Endothelial cell of umbilical vein (primary cell): ENCODE measurements around the gene ALX1.

Source experiments
- CTCF ChIP-seq, 2 donors: IDR thresholded peaks; 1 replicate in 1 of 2; 2 replicates in 1 of 2; pipeline ENCODE4 v1.5.1; 2011; ENCODE audit warnings: low read length in 2 of 2, mild to moderate bottlenecking in 2 of 2, moderate library complexity in 2 of 2, control low read depth in 1 of 2, inconsistent platforms in 1 of 2, low read depth in 1 of 2; ENCODE audit not compliant: insufficient read depth in 1 of 2; ENCODE audit errors: extremely low read depth in 1 of 2
- EZH2 ChIP-seq: IDR thresholded peaks from 2 replicates; pipeline ENCODE4 v1.6.1; 2012; ENCODE audit warnings: borderline replicate concordance, low read depth, mild to moderate bottlenecking, moderate library complexity, low read length, inconsistent platforms; ENCODE audit not compliant: severe bottlenecking
- FOS ChIP-seq: IDR thresholded peaks from 2 replicates; pipeline ENCODE4 v1.6.1; 2011; ENCODE audit warnings: mild to moderate bottlenecking, low read length, moderate library complexity, borderline replicate concordance; ENCODE audit not compliant: insufficient read depth
- JUN ChIP-seq: IDR thresholded peaks from 2 replicates; pipeline ENCODE4 v1.6.1; 2011; ENCODE audit warnings: borderline replicate concordance, low read depth; ENCODE audit not compliant: insufficient read length, insufficient read depth
- MYC ChIP-seq: IDR thresholded peaks from one replicate; pipeline ENCODE4 v1.6.1; 2011; ENCODE audit warnings: mild to moderate bottlenecking, low read depth, low read length
- POLR2A ChIP-seq: IDR thresholded peaks from 2 replicates; pipeline ENCODE4 v1.6.1; 2012; ENCODE audit warnings: low read depth, mild to moderate bottlenecking, control low read depth, low read length
- POLR2AphosphoS5 ChIP-seq: IDR thresholded peaks from 2 replicates; pipeline ENCODE4 v1.6.1; 2012; ENCODE audit warnings: low read depth, mild to moderate bottlenecking, control low read depth, low read length, moderate library complexity; ENCODE audit not compliant: insufficient read depth
- TF ChIP-seq, protein P1 (sequence below): IDR thresholded peaks from 2 replicates; pipeline ENCODE4 v1.6.1; 2011; ENCODE audit not compliant: insufficient read depth, insufficient read length

DNA sequence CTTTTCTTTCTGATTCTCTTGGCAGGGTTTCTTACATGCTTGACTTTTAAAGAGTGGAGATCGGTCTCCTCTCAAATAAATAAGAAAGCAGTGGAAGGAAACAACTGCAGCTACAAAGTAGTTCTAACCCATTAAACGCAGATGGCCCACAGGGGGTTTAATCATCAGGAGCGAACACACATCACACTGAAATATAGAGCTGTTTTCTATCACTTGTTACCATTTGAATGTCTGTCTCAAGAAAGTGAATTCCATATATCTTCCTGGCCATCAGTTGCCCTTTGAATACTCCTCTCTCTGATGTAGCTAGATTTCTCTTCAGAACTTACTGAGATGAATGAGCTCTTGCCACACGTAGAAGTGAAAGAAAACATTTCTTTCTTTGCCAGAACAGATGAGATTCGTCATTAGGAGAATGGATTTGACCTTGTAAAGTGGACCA lies 29.1 kb downstream of the ALX1 start:
- TF ChIP-seq POLR2AphosphoS5 (no peak), CTCF (IDR thresholded peaks at IDR 0.05; ENCODE audit: extremely low read depth in 1 of 2, insufficient read depth in 1 of 2, low read depth in 1 of 2, low read length in 2 of 2) (no peak), POLR2A (no peak), MYC (no peak), EZH2 (no peak), JUN (no peak), FOS (no peak)
- TF ChIP-seq, protein P1, sequence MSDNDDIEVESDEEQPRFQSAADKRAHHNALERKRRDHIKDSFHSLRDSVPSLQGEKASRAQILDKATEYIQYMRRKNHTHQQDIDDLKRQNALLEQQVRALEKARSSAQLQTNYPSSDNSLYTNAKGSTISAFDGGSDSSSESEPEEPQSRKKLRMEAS = no peak
